Psoas muscle (tissue), 8 donors: Measurements from ENCODE around the gene ABLIM1. TPM values are rescaled to one million over a fixed set of nuclear protein-coding genes. Genes with fewer than 3 reads are reported as not detected.

Source experiments
- ATAC-seq, 4 donors: fragments of 200-7000 bp; cut with Tn5 transposase; one replicate each; pipeline ENCODE4 v1.9.1; 2020; ENCODE audit warnings: moderate library complexity in 3 of 4, mild to moderate bottlenecking in 2 of 4
- DNase-seq, 2 donors: peaks; one replicate each; pipeline ENCODE4 v3.0.0-alpha.2; 2020
- H3K27ac ChIP-seq: fragments of 200-600 bp; one replicate; pipeline ENCODE4 v1.8.0; 2022
- H3K27me3 ChIP-seq, 3 donors: fragments of 200-600 bp in 1 of 3; one replicate each; pipeline versions ENCODE4 v1.6.1 to v1.8.0; 2013 to 2022; ENCODE audit warnings: low read length in 2 of 3, mild to moderate bottlenecking in 2 of 3, moderate library complexity in 1 of 3; ENCODE audit not compliant: insufficient read depth in 3 of 3
- H3K36me3 ChIP-seq, 2 donors: fragments of 200-600 bp in 1 of 2; one replicate each; pipeline versions ENCODE4 v1.6.1 to v1.8.0; 2013 to 2022; ENCODE audit warnings: low read depth in 1 of 2, mild to moderate bottlenecking in 1 of 2, moderate library complexity in 1 of 2; ENCODE audit not compliant: insufficient read depth in 1 of 2
- H3K4me1 ChIP-seq: fragments of 200-600 bp; one replicate; pipeline ENCODE4 v1.8.0; 2022
- H3K4me3 ChIP-seq: fragments of 200-600 bp; one replicate; pipeline ENCODE4 v1.8.0; 2022; ENCODE audit warnings: mild to moderate bottlenecking
- H3K9me3 ChIP-seq: fragments of 200-600 bp; one replicate; pipeline ENCODE4 v1.8.0; 2022
- WGBS, 3 donors: extraction: QIAGEN DNeasy Blood & Tissue Kit; methylation state at CpG; one replicate each; pipeline versions ENCODE4 v1.1.6 to v1.1.7; 2013; 5-methylcytosine and 5-hydroxymethylcytosine counted together
- intact Hi-C, 2 donors: fragments of 100-400 bp; cut with DNase I; formaldehyde crosslinking; loops; one replicate each; pipeline versions ENCODE4 v1.11.0 to v1.14.2; 2022
- polyA plus RNA-seq, 3 donors: library from polyadenylated mRNA; stranded (reverse); fragments of 200-250 nt; gene quantifications; one replicate each; pipeline ENCODE4 v1.2.3, GENCODE V29; 2013
- total RNA-seq, 4 donors: library from RNA; stranded (reverse); fragmentation: NEBNext Ultra II Directional in 2 of 4; extraction: Animal tissue kit (Norgen Biotek cat#: 25700) in 2 of 4; gene quantifications; one replicate each; pipeline versions ENCODE4 v1.2.1 to v1.2.4, GENCODE V29; 2021 to 2023
- TF ChIP-seq, protein P1 (sequence below): fragments of 200-600 bp; IDR thresholded peaks from one replicate; pipeline ENCODE4 v1.8.0; 2022; ENCODE audit warnings: antibody characterized with exemption
- donor health status: healthy with polysubstance abuse.
- donor health status: DM: no; HTN: no; CAD: no; lungs with moderate emphysema.
- donor health status: Bipolar disorder and iron deficiency.
- donor health status: healthy.
- donor health status: DM: yes; HTN: yes; CAD: no.
- donor health status: DM: no; HTN: no; CAD: no.
- donor health status: DM: no; HTN: no; CAD: no.
- donor health status: DM: yes; HTN: yes; CAD: no.

Gene ABLIM1
- total and polyA plus RNA-seq, 7 donors, result 15.4 to 183 (median 21.8) TPM

DNA sequence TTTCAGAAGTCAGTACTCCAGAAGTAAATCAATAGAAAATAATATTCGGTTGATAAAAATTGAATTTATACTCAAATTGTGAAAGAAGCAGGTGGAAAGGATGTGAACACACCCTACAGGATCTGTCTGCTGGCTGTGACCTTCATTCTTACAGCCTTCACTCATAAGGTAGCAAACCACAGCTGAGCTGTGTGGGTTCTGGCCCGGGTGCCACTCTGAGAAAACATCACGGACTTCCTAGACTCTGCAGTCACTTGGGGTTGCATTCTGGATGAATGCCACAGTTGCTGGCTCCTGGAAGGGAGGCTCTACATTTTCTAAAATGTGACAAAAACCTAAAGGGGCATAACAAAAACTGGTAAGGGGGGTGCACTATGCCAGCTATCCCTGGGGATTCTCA is 36.0 kb upstream of the ABLIM1 start:
- DNase-seq, result no peak
- 43 to 73% (median 44%) methylated on average over 3 of the region's 3 CpGs for WGBS, 3 donors
- TF ChIP-seq, protein P1, sequence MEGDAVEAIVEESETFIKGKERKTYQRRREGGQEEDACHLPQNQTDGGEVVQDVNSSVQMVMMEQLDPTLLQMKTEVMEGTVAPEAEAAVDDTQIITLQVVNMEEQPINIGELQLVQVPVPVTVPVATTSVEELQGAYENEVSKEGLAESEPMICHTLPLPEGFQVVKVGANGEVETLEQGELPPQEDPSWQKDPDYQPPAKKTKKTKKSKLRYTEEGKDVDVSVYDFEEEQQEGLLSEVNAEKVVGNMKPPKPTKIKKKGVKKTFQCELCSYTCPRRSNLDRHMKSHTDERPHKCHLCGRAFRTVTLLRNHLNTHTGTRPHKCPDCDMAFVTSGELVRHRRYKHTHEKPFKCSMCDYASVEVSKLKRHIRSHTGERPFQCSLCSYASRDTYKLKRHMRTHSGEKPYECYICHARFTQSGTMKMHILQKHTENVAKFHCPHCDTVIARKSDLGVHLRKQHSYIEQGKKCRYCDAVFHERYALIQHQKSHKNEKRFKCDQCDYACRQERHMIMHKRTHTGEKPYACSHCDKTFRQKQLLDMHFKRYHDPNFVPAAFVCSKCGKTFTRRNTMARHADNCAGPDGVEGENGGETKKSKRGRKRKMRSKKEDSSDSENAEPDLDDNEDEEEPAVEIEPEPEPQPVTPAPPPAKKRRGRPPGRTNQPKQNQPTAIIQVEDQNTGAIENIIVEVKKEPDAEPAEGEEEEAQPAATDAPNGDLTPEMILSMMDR, result no peak
- H3K9me3 ChIP-seq, result no peaks in the 10 kb centered on the region
- no peak for ATAC-seq
- peaks cover 0 to 1% (median 0%) of the 10 kb centered on the region in 3 donors for H3K27me3 ChIP-seq
- H3K4me3 ChIP-seq, result no peak overlapping the region
- H3K27ac ChIP-seq, result no peak overlapping the region
- intact Hi-C loops, result no loop called here
- H3K36me3 ChIP-seq, result no peaks in the 10 kb centered on the region
- H3K4me1 ChIP-seq, result peaks cover 5% of the 10 kb centered on the region

DNA sequence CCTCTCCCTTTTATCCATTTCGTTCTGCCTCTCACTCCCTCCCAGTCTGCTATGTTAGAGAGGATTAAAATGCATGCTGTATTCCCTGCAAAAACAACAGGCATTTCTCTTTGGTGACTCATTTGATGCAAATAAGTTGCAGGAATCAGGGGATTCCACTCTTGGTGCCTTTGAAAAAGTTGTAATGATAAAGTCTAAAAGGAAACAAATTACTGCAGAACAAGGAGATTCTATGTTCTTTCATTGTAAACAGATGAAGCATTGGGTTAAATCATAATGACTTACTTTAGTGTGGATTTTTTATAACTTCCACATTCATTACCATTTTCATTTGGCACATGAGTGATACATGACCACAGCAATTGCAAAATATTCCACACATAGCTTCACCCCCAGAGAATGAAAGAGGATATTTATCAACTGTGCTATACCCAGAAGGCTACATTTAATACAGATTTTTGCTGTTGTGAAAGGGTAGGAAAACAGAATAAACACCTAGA is 33.4 kb upstream of the ABLIM1 start:
- H3K9me3 ChIP-seq, result no peaks in the 10 kb centered on the region
- H3K27ac ChIP-seq, result no peak overlapping the region
- WGBS, 3 donors, result 48 to 67% (median 51%) methylated on average over 1 of the region's 1 CpG
- peaks cover 0 to 1% (median 0%) of the 10 kb centered on the region in 3 donors for H3K27me3 ChIP-seq
- TF ChIP-seq, protein P1, result no peak
- DNase-seq, result no peak
- H3K4me1 ChIP-seq, result no peaks in the 10 kb centered on the region
- no peak for ATAC-seq
- intact Hi-C loops, result no loop called here
- no peak overlapping the region for H3K4me3 ChIP-seq
- no peaks in the 10 kb centered on the region for H3K36me3 ChIP-seq

DNA sequence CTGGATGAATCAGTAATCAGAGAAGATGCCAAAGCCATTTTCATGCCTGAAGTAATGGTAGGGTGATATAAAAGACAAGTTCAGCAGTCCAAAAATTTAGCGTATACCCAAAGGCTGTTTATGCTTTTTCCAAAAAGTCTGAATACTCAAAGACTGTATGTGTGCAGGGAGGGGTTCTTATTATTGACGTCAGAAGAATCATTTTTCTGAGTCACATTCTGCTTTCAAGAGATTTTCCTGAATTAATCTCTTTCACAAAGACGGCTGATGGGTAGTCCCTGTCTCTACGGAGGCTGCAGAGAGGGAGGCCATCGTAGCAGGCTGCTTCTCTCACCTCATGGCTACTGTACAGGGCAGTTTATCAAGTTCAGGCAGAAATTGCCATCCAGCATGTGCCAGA is 30.7 kb upstream of the ABLIM1 start:
- ATAC-seq, result no peak
- no peak overlapping the region for H3K4me3 ChIP-seq
- intact Hi-C loops, result no loop called here
- H3K27me3 ChIP-seq, result peaks cover 0 to 1% (median 0%) of the 10 kb centered on the region in 3 donors
- peaks cover 9% of the 10 kb centered on the region for H3K4me1 ChIP-seq
- H3K9me3 ChIP-seq, result no peaks in the 10 kb centered on the region
- WGBS, 3 donors, result 79 to 92% (median 84%) methylated on average over 5 of the region's 5 CpGs
- DNase-seq, result no peak
- TF ChIP-seq, protein P1, result no peak
- H3K27ac ChIP-seq, result no peak overlapping the region
- no peaks in the 10 kb centered on the region for H3K36me3 ChIP-seq

GRCh38 chr10:114687459-114687858 is 29.4 kb upstream of the ABLIM1 start:
- ATAC-seq (no peak), DNase-seq (no peak)
- TF ChIP-seq, protein P1, result no peak
- WGBS, 3 donors, result 80 to 91% (median 81%) methylated on average over 3 of the region's 3 CpGs
- Histone ChIP-seq H3K4me1 (peaks cover 12% of the 10 kb centered on the region), H3K9me3 (no peaks in the 10 kb centered on the region), H3K27me3 (peaks cover 0 to 1% (median 0%) of the 10 kb centered on the region in 3 donors), H3K27ac (peak overlapping the region; percentile 5), H3K4me3 (no peak overlapping the region), H3K36me3 (no peaks in the 10 kb centered on the region)
- intact Hi-C loops, result no loop called here

DNA sequence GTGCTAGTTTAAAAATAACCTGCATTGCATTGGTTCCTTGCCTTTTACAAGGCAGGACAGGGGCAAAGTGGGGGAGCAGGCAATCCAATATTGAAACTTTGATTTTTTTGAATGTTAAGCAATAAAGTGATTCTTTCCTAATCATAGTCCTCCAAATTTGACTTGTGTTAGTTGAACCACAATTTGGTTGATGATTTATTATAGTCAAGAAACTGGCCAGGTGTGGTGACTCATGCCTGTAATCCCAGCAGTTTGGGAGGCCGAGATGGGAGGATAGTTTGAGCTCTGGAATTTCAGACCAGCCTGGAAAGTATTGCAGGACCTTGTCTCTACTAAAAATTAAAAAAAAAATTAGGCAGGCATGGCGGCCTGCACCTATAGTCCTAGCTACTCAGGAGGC is 27.9 kb upstream of the ABLIM1 start:
- peak overlapping the region; percentile 58 for H3K27ac ChIP-seq
- no peak for DNase-seq
- no peaks in the 10 kb centered on the region for H3K36me3 ChIP-seq
- H3K27me3 ChIP-seq, result peaks cover 0 to 1% (median 0%) of the 10 kb centered on the region in 3 donors
- ATAC-seq, result no peak
- WGBS, 3 donors, result 65 to 94% (median 65%) methylated on average over 2 of the region's 2 CpGs
- TF ChIP-seq, protein P1, result no peak
- no peaks in the 10 kb centered on the region for H3K9me3 ChIP-seq
- H3K4me1 ChIP-seq, result peaks cover 24% of the 10 kb centered on the region
- intact Hi-C loops, result no loop called here
- no peak overlapping the region for H3K4me3 ChIP-seq
